Measurements from ENCODE around the gene CDHR3. TPM values are rescaled to one million over a fixed set of nuclear protein-coding genes. Genes with fewer than 3 reads are reported as not detected.

CDHR3 gene, protein sequence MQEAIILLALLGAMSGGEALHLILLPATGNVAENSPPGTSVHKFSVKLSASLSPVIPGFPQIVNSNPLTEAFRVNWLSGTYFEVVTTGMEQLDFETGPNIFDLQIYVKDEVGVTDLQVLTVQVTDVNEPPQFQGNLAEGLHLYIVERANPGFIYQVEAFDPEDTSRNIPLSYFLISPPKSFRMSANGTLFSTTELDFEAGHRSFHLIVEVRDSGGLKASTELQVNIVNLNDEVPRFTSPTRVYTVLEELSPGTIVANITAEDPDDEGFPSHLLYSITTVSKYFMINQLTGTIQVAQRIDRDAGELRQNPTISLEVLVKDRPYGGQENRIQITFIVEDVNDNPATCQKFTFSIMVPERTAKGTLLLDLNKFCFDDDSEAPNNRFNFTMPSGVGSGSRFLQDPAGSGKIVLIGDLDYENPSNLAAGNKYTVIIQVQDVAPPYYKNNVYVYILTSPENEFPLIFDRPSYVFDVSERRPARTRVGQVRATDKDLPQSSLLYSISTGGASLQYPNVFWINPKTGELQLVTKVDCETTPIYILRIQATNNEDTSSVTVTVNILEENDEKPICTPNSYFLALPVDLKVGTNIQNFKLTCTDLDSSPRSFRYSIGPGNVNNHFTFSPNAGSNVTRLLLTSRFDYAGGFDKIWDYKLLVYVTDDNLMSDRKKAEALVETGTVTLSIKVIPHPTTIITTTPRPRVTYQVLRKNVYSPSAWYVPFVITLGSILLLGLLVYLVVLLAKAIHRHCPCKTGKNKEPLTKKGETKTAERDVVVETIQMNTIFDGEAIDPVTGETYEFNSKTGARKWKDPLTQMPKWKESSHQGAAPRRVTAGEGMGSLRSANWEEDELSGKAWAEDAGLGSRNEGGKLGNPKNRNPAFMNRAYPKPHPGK
- 1.4 and 3.7 TPM in 2 replicates for total RNA-seq (ENCODE audit: low replicate concordance)

DNA sequence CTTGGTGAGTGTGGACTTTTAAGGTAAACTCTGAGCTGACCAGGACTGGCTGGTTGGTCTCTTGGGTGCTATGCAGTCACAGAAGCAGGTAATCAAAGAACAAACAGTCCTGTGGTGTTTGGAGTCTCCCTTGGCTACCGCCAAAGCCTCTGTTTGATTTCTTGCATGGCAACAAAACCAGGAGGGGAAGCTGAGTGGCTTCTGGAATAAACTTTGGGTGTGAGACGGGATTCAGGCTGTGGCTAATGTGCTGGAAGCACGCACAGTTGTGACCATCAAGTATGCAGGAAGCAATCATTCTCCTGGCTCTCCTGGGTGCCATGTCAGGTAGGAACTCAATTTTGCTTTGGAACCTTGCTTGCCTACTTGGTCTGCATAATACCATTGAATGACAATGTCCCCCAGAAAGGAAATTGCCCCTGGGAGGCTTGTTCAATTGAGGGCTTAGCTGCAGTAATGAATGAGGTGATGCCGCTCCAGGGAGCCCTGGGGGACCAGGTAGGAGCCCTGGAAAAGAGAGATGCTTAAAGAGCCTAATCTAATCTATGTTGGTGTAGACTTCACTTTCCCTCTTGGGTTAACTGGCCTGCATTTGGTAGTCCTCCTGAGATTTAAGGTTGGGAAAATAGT lies at the start of gene CDHR3:
Gene CDHR3 (plus strand): TSS at position 227 of the 630 bp plus-strand sequence. CDS start 55 bp downstream, at position 282.
- H3K9me3 ChIP-seq (ENCODE audit: low read depth): no peaks in the 10 kb centered on the region
- H3K4me1 ChIP-seq: peaks cover 7% of the 10 kb centered on the region
- TF ChIP-seq, protein P1, sequence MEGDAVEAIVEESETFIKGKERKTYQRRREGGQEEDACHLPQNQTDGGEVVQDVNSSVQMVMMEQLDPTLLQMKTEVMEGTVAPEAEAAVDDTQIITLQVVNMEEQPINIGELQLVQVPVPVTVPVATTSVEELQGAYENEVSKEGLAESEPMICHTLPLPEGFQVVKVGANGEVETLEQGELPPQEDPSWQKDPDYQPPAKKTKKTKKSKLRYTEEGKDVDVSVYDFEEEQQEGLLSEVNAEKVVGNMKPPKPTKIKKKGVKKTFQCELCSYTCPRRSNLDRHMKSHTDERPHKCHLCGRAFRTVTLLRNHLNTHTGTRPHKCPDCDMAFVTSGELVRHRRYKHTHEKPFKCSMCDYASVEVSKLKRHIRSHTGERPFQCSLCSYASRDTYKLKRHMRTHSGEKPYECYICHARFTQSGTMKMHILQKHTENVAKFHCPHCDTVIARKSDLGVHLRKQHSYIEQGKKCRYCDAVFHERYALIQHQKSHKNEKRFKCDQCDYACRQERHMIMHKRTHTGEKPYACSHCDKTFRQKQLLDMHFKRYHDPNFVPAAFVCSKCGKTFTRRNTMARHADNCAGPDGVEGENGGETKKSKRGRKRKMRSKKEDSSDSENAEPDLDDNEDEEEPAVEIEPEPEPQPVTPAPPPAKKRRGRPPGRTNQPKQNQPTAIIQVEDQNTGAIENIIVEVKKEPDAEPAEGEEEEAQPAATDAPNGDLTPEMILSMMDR (IDR thresholded peaks at IDR 0.05): no peak
- TF ChIP-seq EZH2 (IDR thresholded peaks at IDR 0.05): no peak
- no peak for TF ChIP-seq EZH2phosphoT487 (IDR thresholded peaks at IDR 0.05)
- H2AFZ ChIP-seq (replicated peaks): no peak within 1 kb of the TSS
- H3K27me3 Mint-ChIP-seq (ENCODE audit: insufficient read depth, low read depth): no peaks in the 10 kb centered on the region
- H3K27ac Mint-ChIP-seq: no peak within 1 kb of the TSS
- H3K4me3 Mint-ChIP-seq: no peak within 1 kb of the TSS
- no peaks in the 10 kb centered on the region for H3K36me3 ChIP-seq
- H4K20me1 ChIP-seq (ENCODE audit: low read depth): no peaks in the 10 kb centered on the region
- no peaks in the 10 kb centered on the region for H3K27me3 ChIP-seq
- H3K36me3 Mint-ChIP-seq: no peaks in the 10 kb centered on the region
- H3F3A ChIP-seq (ENCODE audit: low read depth): no peaks in the 10 kb centered on the region
- H3K4me3 ChIP-seq: no peak within 1 kb of the TSS
- H3K4me2 ChIP-seq: no peak within 1 kb of the TSS
- no peaks in the 10 kb centered on the region for H3K4me1 Mint-ChIP-seq
- no peaks in the 10 kb centered on the region for H3K79me2 ChIP-seq (ENCODE audit: low read depth)
- H3K27ac ChIP-seq: no peak within 1 kb of the TSS
- H3K9me3 Mint-ChIP-seq: peaks cover 3% of the 10 kb centered on the region
- DNase-seq (ENCODE audit: low spot score): no peak
- H3K9ac ChIP-seq: no peak within 1 kb of the TSS

DNA sequence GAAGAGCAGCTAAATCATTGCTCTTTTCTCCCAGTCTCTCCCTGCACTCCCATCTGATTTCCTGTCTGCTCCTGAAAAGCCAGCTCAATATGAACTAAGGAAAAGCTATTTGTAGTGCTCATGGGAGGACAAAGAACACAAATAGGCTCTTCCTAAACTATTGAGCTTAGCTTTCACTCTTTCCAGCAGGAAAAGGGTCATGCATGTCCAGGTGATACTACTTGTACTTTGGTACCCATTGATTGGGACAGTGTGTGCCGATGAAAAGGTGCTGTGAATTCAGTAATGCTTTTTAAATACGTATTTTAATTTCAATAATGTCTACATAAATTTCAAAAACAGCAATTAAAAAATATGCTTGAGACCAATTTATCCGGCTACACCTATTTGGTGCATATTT lies 49.1 kb upstream of the CDHR3 start:
- Mint-ChIP-seq H3K27ac (no peak overlapping the region), H3K9me3 (peaks cover 12% of the 10 kb centered on the region)

DNA sequence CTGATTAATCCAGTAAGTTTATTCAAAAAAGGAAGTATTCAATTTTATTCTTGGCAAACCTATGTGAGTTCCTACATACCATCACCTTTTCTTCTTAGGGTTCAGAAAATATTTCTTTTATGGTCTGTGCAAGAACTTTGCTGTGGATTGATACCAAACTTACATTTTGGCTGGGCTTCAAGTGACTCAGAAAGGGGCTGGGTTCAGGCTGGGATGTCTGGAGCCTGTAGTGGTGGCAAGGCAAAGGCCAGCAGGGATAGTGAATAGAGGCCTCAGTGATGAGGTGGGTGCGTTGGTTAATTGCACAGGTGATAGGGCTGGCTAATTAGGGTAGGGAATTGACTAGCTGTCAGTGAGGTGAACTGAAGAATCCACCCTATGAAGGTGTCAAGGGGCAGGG lies 46.5 kb upstream of the CDHR3 start:
- no peak for TF ChIP-seq EZH2 (IDR thresholded peaks at IDR 0.05)
- TF ChIP-seq, protein P1 (IDR thresholded peaks at IDR 0.05): no peak
- TF ChIP-seq EZH2phosphoT487 (IDR thresholded peaks at IDR 0.05): no peak
- Mint-ChIP-seq H3K36me3 (peaks cover 5% of the 10 kb centered on the region), H3K4me1 (peaks cover 2% of the 10 kb centered on the region), H3K27ac (no peak overlapping the region), H3K4me3 (no peak overlapping the region), H3K9me3 (peaks cover 3% of the 10 kb centered on the region), H3K27me3 (ENCODE audit: insufficient read depth, low read depth) (peaks cover 2% of the 10 kb centered on the region)
- Histone ChIP-seq H4K20me1 (ENCODE audit: low read depth) (no peaks in the 10 kb centered on the region), H3K4me2 (no peak overlapping the region), H3K36me3 (no peaks in the 10 kb centered on the region), H3K9me3 (ENCODE audit: low read depth) (no peaks in the 10 kb centered on the region), H3K27me3 (no peaks in the 10 kb centered on the region), H3K27ac (no peak overlapping the region), H3K4me3 (no peak overlapping the region), H3F3A (ENCODE audit: low read depth) (no peaks in the 10 kb centered on the region), H3K9ac (no peak overlapping the region), H3K79me2 (ENCODE audit: low read depth) (no peaks in the 10 kb centered on the region), H2AFZ (replicated peaks) (no peak overlapping the region), H3K4me1 (no peaks in the 10 kb centered on the region)
- no peak for DNase-seq (ENCODE audit: low spot score)

More for the DNA sequence above, 49.1 kb upstream of the CDHR3 start:
- Histone ChIP-seq H3K36me3 (no peaks in the 10 kb centered on the region), H3K4me3 (no peak overlapping the region), H3K27me3 (no peaks in the 10 kb centered on the region), H3K9ac (no peak overlapping the region), H3F3A (ENCODE audit: low read depth) (no peaks in the 10 kb centered on the region), H3K27ac (no peak overlapping the region), H3K4me2 (no peak overlapping the region), H3K79me2 (ENCODE audit: low read depth) (no peaks in the 10 kb centered on the region), H3K4me1 (no peaks in the 10 kb centered on the region), H2AFZ (replicated peaks) (no peak overlapping the region), H3K9me3 (ENCODE audit: low read depth) (no peaks in the 10 kb centered on the region), H4K20me1 (ENCODE audit: low read depth) (no peaks in the 10 kb centered on the region)
- no peaks in the 10 kb centered on the region for H3K27me3 Mint-ChIP-seq (ENCODE audit: insufficient read depth, low read depth)
- peaks cover 2% of the 10 kb centered on the region for H3K4me1 Mint-ChIP-seq
- DNase-seq (ENCODE audit: low spot score): no peak
- TF ChIP-seq EZH2 (IDR thresholded peaks at IDR 0.05) (no peak), EZH2phosphoT487 (IDR thresholded peaks at IDR 0.05) (no peak)
- TF ChIP-seq, protein P1 (IDR thresholded peaks at IDR 0.05): no peak
- no peak overlapping the region for H3K4me3 Mint-ChIP-seq
- H3K36me3 Mint-ChIP-seq: peaks cover 15% of the 10 kb centered on the region

Measured in neural progenitor cell (in vitro differentiated cells).